ENCODE measurements around the gene TNFRSF17. TPM values are rescaled to one million over a fixed set of nuclear protein-coding genes. Genes with fewer than 3 reads are reported as not detected.
"Not testable (repeated sequence)": the region's sequence is repeated elsewhere in the genome, so short reads cannot be mapped to it uniquely, and the experiment has no call there.

TNFRSF17 gene
- total and polyA plus RNA-seq, 8 donors: 0.32 to 1.7 TPM; not detected in 6

DNA sequence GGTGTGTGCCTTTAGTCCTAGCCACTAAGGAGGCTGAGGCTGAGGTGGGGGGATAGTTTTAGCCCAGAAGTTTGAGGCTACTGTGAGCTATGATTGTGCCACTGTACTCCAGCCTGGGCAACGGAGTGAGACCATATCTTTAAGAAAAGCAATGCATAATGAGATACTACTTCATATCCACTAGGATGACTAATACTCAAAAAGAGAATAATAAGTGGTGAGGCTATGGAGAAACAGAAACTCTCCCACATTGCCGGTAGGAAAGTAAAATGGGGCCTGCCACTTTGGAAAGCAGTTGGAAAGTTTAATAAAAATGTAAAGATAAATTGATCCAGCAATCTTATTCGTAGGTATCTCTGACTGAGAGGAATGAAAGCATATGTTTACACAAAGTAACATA lies 18.6 kb upstream of the TNFRSF17 start:
- no peak overlapping the region for H3K27ac ChIP-seq
- FAIRE-seq: no peak
- H3K9me3 ChIP-seq: no peaks in the 10 kb centered on the region
- no peaks in the 10 kb centered on the region for H3K36me3 ChIP-seq
- 70 to 71% methylated on average over 3 of the region's 3 CpGs for WGBS, 2 donors
- H3K4me3 ChIP-seq: no peak overlapping the region
- no peak for DNase-seq
- intact Hi-C loops (cut with DNase I): no loop called here
- no peaks in the 10 kb centered on the region for H3K4me1 ChIP-seq
- TF ChIP-seq, protein P1, sequence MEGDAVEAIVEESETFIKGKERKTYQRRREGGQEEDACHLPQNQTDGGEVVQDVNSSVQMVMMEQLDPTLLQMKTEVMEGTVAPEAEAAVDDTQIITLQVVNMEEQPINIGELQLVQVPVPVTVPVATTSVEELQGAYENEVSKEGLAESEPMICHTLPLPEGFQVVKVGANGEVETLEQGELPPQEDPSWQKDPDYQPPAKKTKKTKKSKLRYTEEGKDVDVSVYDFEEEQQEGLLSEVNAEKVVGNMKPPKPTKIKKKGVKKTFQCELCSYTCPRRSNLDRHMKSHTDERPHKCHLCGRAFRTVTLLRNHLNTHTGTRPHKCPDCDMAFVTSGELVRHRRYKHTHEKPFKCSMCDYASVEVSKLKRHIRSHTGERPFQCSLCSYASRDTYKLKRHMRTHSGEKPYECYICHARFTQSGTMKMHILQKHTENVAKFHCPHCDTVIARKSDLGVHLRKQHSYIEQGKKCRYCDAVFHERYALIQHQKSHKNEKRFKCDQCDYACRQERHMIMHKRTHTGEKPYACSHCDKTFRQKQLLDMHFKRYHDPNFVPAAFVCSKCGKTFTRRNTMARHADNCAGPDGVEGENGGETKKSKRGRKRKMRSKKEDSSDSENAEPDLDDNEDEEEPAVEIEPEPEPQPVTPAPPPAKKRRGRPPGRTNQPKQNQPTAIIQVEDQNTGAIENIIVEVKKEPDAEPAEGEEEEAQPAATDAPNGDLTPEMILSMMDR (IDR thresholded peaks at IDR 0.05): no peak
- H3K27me3 ChIP-seq: no peaks in the 10 kb centered on the region
- no peak for ATAC-seq

DNA sequence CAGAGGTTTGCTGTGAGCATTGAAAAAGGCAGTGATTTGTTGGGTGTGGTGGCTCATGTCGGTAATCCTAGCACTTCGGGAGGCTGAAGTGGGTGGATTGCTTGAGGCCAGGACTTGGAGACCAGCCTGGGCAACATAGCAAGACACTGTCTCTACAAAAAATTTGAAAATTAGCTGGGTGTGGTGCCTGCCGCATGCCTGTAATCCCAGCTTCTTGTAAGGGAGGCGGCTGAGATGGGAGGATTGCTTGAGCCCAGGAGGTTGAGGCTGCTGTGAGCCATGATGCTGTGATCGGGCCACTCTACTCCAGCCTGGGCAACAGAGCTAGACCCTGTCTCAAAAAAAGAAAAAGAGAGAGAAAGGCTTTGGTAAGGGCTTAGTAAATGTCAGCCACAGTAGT lies 16.2 kb upstream of the TNFRSF17 start:
- no peaks in the 10 kb centered on the region for H3K9me3 ChIP-seq
- H3K4me1 ChIP-seq: no peaks in the 10 kb centered on the region
- ATAC-seq: no peak
- no peak overlapping the region for H3K4me3 ChIP-seq
- WGBS, 2 donors: 84 to 87% methylated on average over 5 of the region's 5 CpGs
- TF ChIP-seq, protein P1 (IDR thresholded peaks at IDR 0.05): no peak
- H3K27me3 ChIP-seq: no peaks in the 10 kb centered on the region
- no peak overlapping the region for H3K27ac ChIP-seq
- FAIRE-seq: no peak
- intact Hi-C loops (cut with DNase I): no loop called here
- DNase-seq: no peak
- H3K36me3 ChIP-seq: no peaks in the 10 kb centered on the region

GRCh38 chr16:11949527-11949926 lies 15.5 kb upstream of the TNFRSF17 start:
- peak; percentile 63 to 91 (median 90) for ATAC-seq
- WGBS, 2 donors: 7 to 10% methylated on average over 4 of the region's 4 CpGs

GRCh38 chr16:11950388-11950787 lies 14.6 kb upstream of the TNFRSF17 start:
- DNase-seq: no peak
- no peak for FAIRE-seq
- no peak overlapping the region for H3K27ac ChIP-seq
- H3K4me1 ChIP-seq: no peaks in the 10 kb centered on the region
- H3K9me3 ChIP-seq: no peaks in the 10 kb centered on the region
- H3K4me3 ChIP-seq: no peak overlapping the region
- no peak for ATAC-seq
- no peaks in the 10 kb centered on the region for H3K27me3 ChIP-seq
- WGBS, 2 donors: 84% methylated on average over 5 of the region's 5 CpGs
- H3K36me3 ChIP-seq: no peaks in the 10 kb centered on the region
- TF ChIP-seq, protein P1 (IDR thresholded peaks at IDR 0.05): no peak
- intact Hi-C loops (cut with DNase I): no loop called here

More at GRCh38 chr16:11949527-11949926, 15.5 kb upstream of the TNFRSF17 start:
- TF ChIP-seq, protein P1 (IDR thresholded peaks at IDR 0.05): peak in 1 of 4 donors; percentile 21
- Histone ChIP-seq H3K27ac (no peak overlapping the region), H3K9me3 (no peaks in the 10 kb centered on the region), H3K4me3 (no peak overlapping the region), H3K27me3 (no peaks in the 10 kb centered on the region), H3K36me3 (no peaks in the 10 kb centered on the region), H3K4me1 (no peaks in the 10 kb centered on the region)
- DNase-seq (peak in 3 of 6 donors; percentile 12 to 28 (median 16)), FAIRE-seq (no peak)
- intact Hi-C loops (cut with DNase I): no loop called here

DNA sequence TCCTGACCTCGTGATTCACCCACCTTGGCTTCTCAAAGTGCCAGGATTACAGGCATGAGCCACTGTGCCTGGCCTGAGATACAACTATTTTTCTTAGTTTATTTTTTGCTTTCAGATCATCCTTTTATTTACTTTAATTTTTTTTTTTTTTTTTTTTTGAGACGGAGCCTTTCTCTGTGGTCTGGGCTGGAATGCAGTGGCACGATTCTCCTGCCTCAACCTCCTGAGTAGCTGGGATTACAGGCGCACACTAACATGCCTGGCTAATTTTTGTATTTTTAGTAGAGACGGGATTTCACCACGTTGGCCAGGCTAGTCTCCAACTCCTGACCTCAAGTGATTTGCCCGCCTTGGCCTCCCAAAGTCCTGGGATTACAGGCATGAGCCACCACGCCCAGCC lies 11.4 kb upstream of the TNFRSF17 start:
- H3K4me1 ChIP-seq; DNase-seq; H3K4me3 ChIP-seq; H3K9me3 ChIP-seq; H3K27me3 ChIP-seq; H3K27ac ChIP-seq; H3K36me3 ChIP-seq; FAIRE-seq; intact Hi-C loops (cut with DNase I); ATAC-seq: not testable (repeated sequence)
- 77 to 79% methylated on average over 8 of the region's 8 CpGs for WGBS, 2 donors

Data from pancreas (tissue), 10 donors.